Measurements from ENCODE around the gene WDR81. TPM values are rescaled to one million over a fixed set of nuclear protein-coding genes. Genes with fewer than 3 reads are reported as not detected.
"Not testable (repeated sequence)": the region's sequence is repeated elsewhere in the genome, so short reads cannot be mapped to it uniquely, and the experiment has no call there.

Gene WDR81
- polyA plus RNA-seq, 1 donor from 2014 or later, result 21.6 TPM

GRCh38 chr17:1752425-1753262, 28.1 kb downstream of the WDR81 start:
- H3K27ac Mint-ChIP-seq, result peak overlapping the region in 1 of 3 donors; percentile 23
- H3K4me1 Mint-ChIP-seq, result peaks cover 8 to 10% (median 9%) of the 10 kb centered on the region in 3 donors
- peaks cover 2% of the 10 kb centered on the region for H3K36me3 Mint-ChIP-seq
- H3K27me3 Mint-ChIP-seq, result peaks cover 1% of the 10 kb centered on the region
- peak overlapping the region in 3 of 4 donors; percentile 34 to 84 (median 77) for H3K4me3 Mint-ChIP-seq
- H3K9me3 Mint-ChIP-seq, result no peaks in the 10 kb centered on the region

GRCh38 chr17:1753767-1754429, 29.4 kb downstream of the WDR81 start:
- H3K27me3 Mint-ChIP-seq, result peaks cover 5% of the 10 kb centered on the region
- no peak overlapping the region for H3K27ac Mint-ChIP-seq
- H3K9me3 Mint-ChIP-seq, result no peaks in the 10 kb centered on the region

GRCh38 chr17:1754430-1755112, 30.1 kb downstream of the WDR81 start:
- Mint-ChIP-seq H3K27ac (no peak overlapping the region), H3K9me3 (no peaks in the 10 kb centered on the region), H3K4me1 (peaks cover 13 to 14% (median 13%) of the 10 kb centered on the region in 3 donors), H3K4me3 (no peak overlapping the region), H3K27me3 (peaks cover 5% of the 10 kb centered on the region), H3K36me3 (peaks cover 2% of the 10 kb centered on the region)

More at GRCh38 chr17:1753767-1754429, 29.4 kb downstream of the WDR81 start:
- Mint-ChIP-seq H3K36me3 (peaks cover 2% of the 10 kb centered on the region), H3K4me3 (no peak overlapping the region), H3K4me1 (peaks cover 13% of the 10 kb centered on the region in 3 donors)

GRCh38 chr17:1755252-1755826, 30.8 kb downstream of the WDR81 start:
- Mint-ChIP-seq H3K36me3 (peaks cover 2% of the 10 kb centered on the region), H3K27me3 (peaks cover 5% of the 10 kb centered on the region), H3K9me3 (no peaks in the 10 kb centered on the region), H3K4me1 (peaks cover 13 to 14% (median 13%) of the 10 kb centered on the region in 3 donors), H3K4me3 (no peak overlapping the region), H3K27ac (no peak overlapping the region)

- Mint-ChIP-seq H3K36me3 (peaks cover 2% of the 10 kb centered on the region), H3K4me3 (no peak overlapping the region), H3K9me3 (no peaks in the 10 kb centered on the region), H3K27me3 (peaks cover 5% of the 10 kb centered on the region), H3K4me1 (peaks cover 13 to 14% (median 13%) of the 10 kb centered on the region in 3 donors), H3K27ac (no peak overlapping the region)
Observed at GRCh38 chr17:1755827-1756262, 31.3 kb downstream of the WDR81 start.

GRCh38 chr17:1758807-1759206, 34.3 kb downstream of the WDR81 start:
- peaks cover 2% of the 10 kb centered on the region for H3K36me3 Mint-ChIP-seq
- H3K27ac Mint-ChIP-seq, result peak overlapping the region in 1 of 3 donors; percentile 15
- no peak overlapping the region for H3K4me3 Mint-ChIP-seq
- peaks cover 5% of the 10 kb centered on the region for H3K27me3 Mint-ChIP-seq
- H3K9me3 Mint-ChIP-seq, result no peaks in the 10 kb centered on the region
- peaks cover 9 to 17% (median 15%) of the 10 kb centered on the region in 3 donors for H3K4me1 Mint-ChIP-seq

GRCh38 chr17:1759529-1759928, 35.0 kb downstream of the WDR81 start:
- Mint-ChIP-seq H3K4me1 (peaks cover 15 to 23% (median 22%) of the 10 kb centered on the region in 3 donors), H3K27me3 (peaks cover 5% of the 10 kb centered on the region), H3K27ac (no peak overlapping the region), H3K36me3 (peaks cover 2% of the 10 kb centered on the region), H3K9me3 (no peaks in the 10 kb centered on the region), H3K4me3 (no peak overlapping the region)

GRCh38 chr17:1762233-1762900, 37.9 kb downstream of the WDR81 start:
- no peaks in the 10 kb centered on the region for H3K36me3 Mint-ChIP-seq
- H3K4me1 Mint-ChIP-seq, result peaks cover 16 to 25% (median 24%) of the 10 kb centered on the region in 3 donors
- H3K4me3 Mint-ChIP-seq, result peak overlapping the region in 1 of 4 donors; percentile 65
- H3K27me3 Mint-ChIP-seq, result peaks cover 3% of the 10 kb centered on the region
- peak overlapping the region in 1 of 3 donors; percentile 72 for H3K27ac Mint-ChIP-seq
- no peaks in the 10 kb centered on the region for H3K9me3 Mint-ChIP-seq

- H3K9me3 Mint-ChIP-seq, result no peaks in the 10 kb centered on the region
Observed at GRCh38 chr17:1762901-1763898, 38.7 kb downstream of the WDR81 start.

GRCh38 chr17:1764284-1764683, 39.8 kb downstream of the WDR81 start:
- Mint-ChIP-seq H3K27me3 (no peaks in the 10 kb centered on the region), H3K36me3 (no peaks in the 10 kb centered on the region), H3K27ac (peak overlapping the region; percentile 83 to 89 (median 85)), H3K4me1 (peaks cover 12 to 23% (median 23%) of the 10 kb centered on the region in 3 donors), H3K4me3 (peak overlapping the region in 3 of 4 donors; percentile 28 to 81 (median 52)), H3K9me3 (no peaks in the 10 kb centered on the region)

More at GRCh38 chr17:1762901-1763898, 38.7 kb downstream of the WDR81 start:
- Mint-ChIP-seq H3K4me1 (peaks cover 16 to 28% (median 27%) of the 10 kb centered on the region in 3 donors), H3K4me3 (peak overlapping the region in 3 of 4 donors; percentile 7 to 81 (median 68)), H3K27ac (peak overlapping the region; percentile 72 to 89 (median 85)), H3K36me3 (no peaks in the 10 kb centered on the region), H3K27me3 (peaks cover 3% of the 10 kb centered on the region)

GRCh38 chr17:1764705-1765104, 40.2 kb downstream of the WDR81 start:
- not testable (repeated sequence) for H3K36me3 Mint-ChIP-seq, H3K27me3 Mint-ChIP-seq, H3K9me3 Mint-ChIP-seq
- H3K27ac Mint-ChIP-seq, result peak overlapping the region; percentile 83 to 89 (median 85)
- H3K4me1 Mint-ChIP-seq, result peaks cover 14 to 27% (median 26%) of the 10 kb centered on the region in 3 donors
- peak overlapping the region in 3 of 4 donors; percentile 28 to 81 (median 33) for H3K4me3 Mint-ChIP-seq

- H3K4me1 Mint-ChIP-seq, result peaks cover 20 to 31% (median 30%) of the 10 kb centered on the region in 3 donors
- no peaks in the 10 kb centered on the region for H3K9me3 Mint-ChIP-seq
- H3K27me3 Mint-ChIP-seq, result no peaks in the 10 kb centered on the region
- H3K27ac Mint-ChIP-seq, result no peak overlapping the region
- H3K36me3 Mint-ChIP-seq, result no peaks in the 10 kb centered on the region
- H3K4me3 Mint-ChIP-seq, result no peak overlapping the region
Observed at GRCh38 chr17:1765576-1765975, 41.1 kb downstream of the WDR81 start.
